H9 (cell line): Measurements from ENCODE around the gene LYZL4. TPM values are rescaled to one million over a fixed set of nuclear protein-coding genes. Genes with fewer than 3 reads are reported as not detected.

Experiments used
- DNase-seq: peaks from one replicate; pipeline ENCODE4 v3.0.0-alpha.2; 2017
- H2AFZ ChIP-seq: one replicate; pipeline ENCODE4 v1.6.1; 2013; ENCODE audit warnings: mild to moderate bottlenecking, low read length, control low read depth, moderate library complexity
- H2AK5ac ChIP-seq: 2 replicates; pipeline ENCODE4 v1.6.1; 2013; ENCODE audit warnings: low read length, control low read depth, mixed read lengths; ENCODE audit not compliant: insufficient read length
- H2BK120ac ChIP-seq: one replicate; pipeline ENCODE4 v1.6.1; 2013; ENCODE audit warnings: low read depth, mild to moderate bottlenecking, low read length, control low read depth, inconsistent platforms; ENCODE audit not compliant: poor library complexity, severe bottlenecking
- H2BK12ac ChIP-seq: 2 replicates; pipeline ENCODE4 v1.6.1; 2013; ENCODE audit warnings: low read length, control low read depth, mixed read lengths, low read depth; ENCODE audit not compliant: insufficient read length
- H2BK15ac ChIP-seq: 2 replicates; pipeline ENCODE4 v1.6.1; 2013; ENCODE audit warnings: low read depth, low read length, control low read depth
- H2BK20ac ChIP-seq: one replicate; pipeline ENCODE4 v1.6.1; 2013; ENCODE audit warnings: low read depth, mild to moderate bottlenecking, low read length, control low read depth, inconsistent platforms; ENCODE audit not compliant: poor library complexity, severe bottlenecking
- H2BK5ac ChIP-seq: 2 replicates; pipeline ENCODE4 v1.6.1; 2013; ENCODE audit warnings: low read length, control low read depth, mixed read lengths; ENCODE audit not compliant: insufficient read length
- H3K14ac ChIP-seq: 2 replicates; pipeline ENCODE4 v1.6.1; 2013; ENCODE audit warnings: low read length, control low read depth; ENCODE audit not compliant: insufficient read depth
- H3K18ac ChIP-seq: 2 replicates; pipeline ENCODE4 v1.6.1; 2013; ENCODE audit warnings: low read depth, mild to moderate bottlenecking, mixed read lengths, low read length, control low read depth; ENCODE audit not compliant: insufficient read length
- H3K23ac ChIP-seq: 2 replicates; pipeline ENCODE4 v1.6.1; 2013; ENCODE audit warnings: low read length, control low read depth, mixed read lengths, low read depth; ENCODE audit not compliant: insufficient read length
- H3K23me2 ChIP-seq: 2 replicates; pipeline ENCODE4 v1.6.1; 2013; ENCODE audit warnings: low read depth, mild to moderate bottlenecking, mixed read lengths, low read length, control low read depth; ENCODE audit not compliant: insufficient read length, poor library complexity, severe bottlenecking
- H3K27ac ChIP-seq: 2 replicates; pipeline ENCODE4 v1.5.1; 2013; ENCODE audit warnings: low read length, control low read depth, mixed read lengths, low read depth; ENCODE audit not compliant: insufficient read length
- H3K27me3 ChIP-seq: 2 replicates; pipeline ENCODE4 v1.6.1; 2013; ENCODE audit warnings: low read length, control low read depth, inconsistent platforms; ENCODE audit not compliant: insufficient read depth
- H3K4ac ChIP-seq: 2 replicates; pipeline ENCODE4 v1.6.1; 2013; ENCODE audit warnings: low read depth, mild to moderate bottlenecking, control low read depth, inconsistent platforms, low read length, moderate library complexity
- H3K4me1 ChIP-seq: 2 replicates; pipeline ENCODE4 v1.6.1; 2013; ENCODE audit warnings: low read length, control low read depth, inconsistent platforms; ENCODE audit not compliant: insufficient read depth
- H3K4me2 ChIP-seq: 2 replicates; pipeline ENCODE4 v1.6.1; 2013; ENCODE audit warnings: low read length, control low read depth, mixed read lengths; ENCODE audit not compliant: insufficient read length, insufficient read depth
- H3K56ac ChIP-seq: 2 replicates; pipeline ENCODE4 v1.6.1; 2013; ENCODE audit warnings: low read depth, mild to moderate bottlenecking, mixed read lengths, low read length, control low read depth; ENCODE audit not compliant: insufficient read length
- H3K79me1 ChIP-seq: 2 replicates; pipeline ENCODE4 v1.6.1; 2013; ENCODE audit warnings: low read depth, mild to moderate bottlenecking, moderate library complexity, low read length, control low read depth, inconsistent platforms; ENCODE audit not compliant: insufficient read depth, poor library complexity, severe bottlenecking
- H3K79me2 ChIP-seq: 2 replicates; pipeline ENCODE4 v1.6.1; 2013; ENCODE audit warnings: low read length, control low read depth, inconsistent platforms; ENCODE audit not compliant: insufficient read depth
- H3K9ac ChIP-seq: 2 replicates; pipeline ENCODE4 v1.6.1; 2013; ENCODE audit warnings: low read length, control low read depth, mixed read lengths; ENCODE audit not compliant: insufficient read length; ENCODE audit errors: extremely low read depth
- H3K9me3 ChIP-seq: one replicate; pipeline ENCODE4 v1.6.1; 2013; ENCODE audit warnings: low read depth, low read length, inconsistent platforms; ENCODE audit not compliant: control insufficient read depth
- H3T11ph ChIP-seq: one replicate; pipeline ENCODE4 v1.6.1; 2013; ENCODE audit warnings: mild to moderate bottlenecking, low read length, control low read depth, inconsistent platforms
- H4K20me1 ChIP-seq: one replicate; pipeline ENCODE4 v1.6.1; 2013; ENCODE audit not compliant: control insufficient read depth, insufficient read length, insufficient read depth
- H4K5ac ChIP-seq: 2 replicates; pipeline ENCODE4 v1.6.1; 2013; ENCODE audit warnings: low read depth, mild to moderate bottlenecking, mixed read lengths, low read length, control low read depth; ENCODE audit not compliant: insufficient read length
- H4K8ac ChIP-seq: replicated peaks from 2 replicates; pipeline ENCODE4 v1.6.1; 2013; ENCODE audit warnings: low read length, control low read depth, mixed read lengths, low read depth; ENCODE audit not compliant: insufficient read length
- H4K91ac ChIP-seq: 2 replicates; pipeline ENCODE4 v1.6.1; 2013; ENCODE audit warnings: low read depth, mild to moderate bottlenecking, moderate library complexity, mixed read lengths, low read length, control low read depth; ENCODE audit not compliant: insufficient read length
- H3K27ac Mint-ChIP-seq, 3 experiments: 2 replicates in 2 of 3; 3 replicates in 1 of 3; pipeline ENCODE4 v1.8.0; 2020 to 2021; ENCODE audit warnings: mixed read lengths in 3 of 3, mild to moderate bottlenecking in 1 of 3, moderate library complexity in 1 of 3
- H3K27me3 Mint-ChIP-seq: 2 replicates; pipeline ENCODE4 v1.8.0; 2021; ENCODE audit warnings: low read depth, mild to moderate bottlenecking, moderate library complexity, mixed read lengths
- H3K36me3 Mint-ChIP-seq, 3 experiments: 2 replicates in 2 of 3; 3 replicates in 1 of 3; pipeline ENCODE4 v1.8.0; 2020 to 2021; ENCODE audit warnings: low read depth in 3 of 3, mixed read lengths in 3 of 3; ENCODE audit not compliant: insufficient read depth in 1 of 3
- H3K4me1 Mint-ChIP-seq, 2 experiments: 2 replicates each; pipeline ENCODE4 v1.8.0; 2020; ENCODE audit warnings: mixed read lengths in 2 of 2
- H3K4me3 Mint-ChIP-seq, 2 experiments: 2 replicates in 1 of 2; 3 replicates in 1 of 2; pipeline ENCODE4 v1.8.0; 2020 to 2021; ENCODE audit warnings: mild to moderate bottlenecking in 2 of 2, mixed read lengths in 2 of 2, moderate library complexity in 1 of 2
- H3K9me3 Mint-ChIP-seq, 2 experiments: 2 replicates in 1 of 2; 3 replicates in 1 of 2; pipeline ENCODE4 v1.8.0; 2020; ENCODE audit warnings: mild to moderate bottlenecking in 2 of 2, mixed read lengths in 2 of 2, moderate library complexity in 1 of 2
- CTCF ChIP-seq: fragments of 200-600 bp; sonication (generic); conservative IDR thresholded peaks from 3 replicates; pipeline ENCODE4 v1.8.0; 2021; ENCODE audit warnings: antibody characterized with exemption, mild to moderate bottlenecking
- WGBS: extraction: QIAGEN DNeasy Blood & Tissue Kit; methylation state at CpG from one replicate; pipeline ENCODE4 v1.1.7; 2013; ENCODE audit warnings: missing lambda C conversion rate, low lambda C conversion rate, mixed read lengths; ENCODE audit not compliant: insufficient read length; ENCODE audit errors: extremely low coverage; 5-methylcytosine and 5-hydroxymethylcytosine counted together
- total RNA-seq: library from RNA; stranded (reverse); gene quantifications from 2 replicates; pipeline ENCODE4 v1.2.1, GENCODE V29; 2021

The LYZL4 gene
- total RNA-seq, 1 experiment from 2014 or later: not detected

- no peak overlapping the region for H2BK12ac ChIP-seq
- no peak overlapping the region for H3K4me3 Mint-ChIP-seq
Observed at GRCh38 chr3:42438193-42438592, 27.8 kb upstream of the LYZL4 start.

More at GRCh38 chr3:42438193-42438592, 27.8 kb upstream of the LYZL4 start:
- no peaks in the 10 kb centered on the region for H3K36me3 Mint-ChIP-seq
- no peak overlapping the region for H2AFZ ChIP-seq
- no peak overlapping the region for H2AK5ac ChIP-seq
- H3K4ac ChIP-seq: no peak overlapping the region
- H4K20me1 ChIP-seq: no peaks in the 10 kb centered on the region
- H3K4me2 ChIP-seq: no peak overlapping the region
- no peak overlapping the region for H3K56ac ChIP-seq
- peaks cover 7% of the 10 kb centered on the region; the same call in 1 of the 2 replicates for H3K4me1 ChIP-seq
- WGBS: no CpG with 5 or more reads among the region's 2 CpGs
- no peak overlapping the region for H4K8ac ChIP-seq
- no peak overlapping the region for H3K23ac ChIP-seq
- no peaks in the 10 kb centered on the region for H3K23me2 ChIP-seq
- DNase-seq: no peak
- H3K27ac ChIP-seq: no peak overlapping the region
- H3K27ac Mint-ChIP-seq: no peak overlapping the region
- no peak overlapping the region for H4K91ac ChIP-seq
- no peak overlapping the region for H2BK20ac ChIP-seq
- no peak overlapping the region for H3K18ac ChIP-seq
- H2BK120ac ChIP-seq: no peak overlapping the region
- no peak overlapping the region for H2BK5ac ChIP-seq
- H3K4me1 Mint-ChIP-seq: peaks cover 29 to 30% of the 10 kb centered on the region in 2 experiments
- no peak overlapping the region for H2BK15ac ChIP-seq
- H4K5ac ChIP-seq: no peak overlapping the region
- H3K79me2 ChIP-seq: no peaks in the 10 kb centered on the region
- peaks cover 0 to 4% of the 10 kb centered on the region in 2 experiments; a peak in 2 of 5 replicates for H3K9me3 Mint-ChIP-seq
- no peak overlapping the region for H3K9ac ChIP-seq
- no peaks in the 10 kb centered on the region for H3K9me3 ChIP-seq
- no peaks in the 10 kb centered on the region for H3K27me3 ChIP-seq
- no peaks in the 10 kb centered on the region for H3K79me1 ChIP-seq
- no peak for TF ChIP-seq CTCF
- no peak overlapping the region for H3T11ph ChIP-seq
- H3K27me3 Mint-ChIP-seq: peaks cover 7% of the 10 kb centered on the region
- no peak overlapping the region for H3K14ac ChIP-seq
